ENCODE measurements around the gene UQCRC1.

Gene UQCRC1

GRCh38 chr3:48596676-48597407 is 12.6 kb downstream of the UQCRC1 start:
- Histone ChIP-seq H3K4me1 (ENCODE audit: control insufficient read depth in 1 of 2, insufficient read depth in 1 of 2, low read depth in 1 of 2, low read length in 1 of 2) (no peaks in the 10 kb centered on the region), H3K36me3 (peaks cover 54% of the 10 kb centered on the region), H3K27ac (no peak overlapping the region), H3K4me3 (ENCODE audit: low read depth in 1 of 2, low read length in 1 of 2) (no peak overlapping the region), H3K9me3 (no peaks in the 10 kb centered on the region), H3K27me3 (peaks cover 50% of the 10 kb centered on the region)
- TF ChIP-seq CTCF (IDR thresholded peaks at IDR 0.05) = no peak

- Histone ChIP-seq H3K27ac (no peak overlapping the region), H3K27me3 (peaks cover 56% of the 10 kb centered on the region), H3K4me3 (ENCODE audit: low read depth in 1 of 2, low read length in 1 of 2) (no peak overlapping the region)
Observed at GRCh38 chr3:48596157-48596556, 13.3 kb downstream of the UQCRC1 start.

GRCh38 chr3:48595526-48596121 is 13.8 kb downstream of the UQCRC1 start:
- Histone ChIP-seq H3K27me3 (peaks cover 62% of the 10 kb centered on the region), H3K4me1 (ENCODE audit: control insufficient read depth in 1 of 2, insufficient read depth in 1 of 2, low read depth in 1 of 2, low read length in 1 of 2) (no peaks in the 10 kb centered on the region), H3K27ac (no peak overlapping the region), H3K36me3 (peaks cover 41% of the 10 kb centered on the region), H3K9me3 (no peaks in the 10 kb centered on the region), H3K4me3 (ENCODE audit: low read depth in 1 of 2, low read length in 1 of 2) (no peak overlapping the region)
- no peak for TF ChIP-seq CTCF (IDR thresholded peaks at IDR 0.05)

More at GRCh38 chr3:48596157-48596556, 13.3 kb downstream of the UQCRC1 start:
- TF ChIP-seq CTCF (IDR thresholded peaks at IDR 0.05) = no peak
- Histone ChIP-seq H3K9me3 (no peaks in the 10 kb centered on the region), H3K36me3 (peaks cover 47% of the 10 kb centered on the region), H3K4me1 (ENCODE audit: control insufficient read depth in 1 of 2, insufficient read depth in 1 of 2, low read depth in 1 of 2, low read length in 1 of 2) (no peaks in the 10 kb centered on the region)

- Histone ChIP-seq H3K4me1 (ENCODE audit: control insufficient read depth in 1 of 2, insufficient read depth in 1 of 2, low read depth in 1 of 2, low read length in 1 of 2) (no peaks in the 10 kb centered on the region), H3K9me3 (no peaks in the 10 kb centered on the region), H3K4me3 (ENCODE audit: low read depth in 1 of 2, low read length in 1 of 2) (no peak within 1 kb of the TSS), H3K36me3 (peaks cover 36% of the 10 kb centered on the region), H3K27me3 (peaks cover 67% of the 10 kb centered on the region), H3K27ac (no peak within 1 kb of the TSS)
- no peak for TF ChIP-seq CTCF (IDR thresholded peaks at IDR 0.05)
Observed at GRCh38 chr3:48595075-48595525, 14.3 kb downstream of the UQCRC1 start, which contains the start of gene COL7A1. COL7A1 (minus strand) TSS chr3:48595329; CDS start chr3:48595159, 170 bp downstream.

GRCh38 chr3:48594417-48595049 is 14.9 kb downstream of the UQCRC1 start:
- no peak for TF ChIP-seq CTCF (IDR thresholded peaks at IDR 0.05)
- Histone ChIP-seq H3K4me1 (ENCODE audit: control insufficient read depth in 1 of 2, insufficient read depth in 1 of 2, low read depth in 1 of 2, low read length in 1 of 2) (no peaks in the 10 kb centered on the region), H3K27me3 (peaks cover 73% of the 10 kb centered on the region), H3K36me3 (peaks cover 31% of the 10 kb centered on the region), H3K27ac (no peak overlapping the region), H3K4me3 (ENCODE audit: low read depth in 1 of 2, low read length in 1 of 2) (no peak overlapping the region), H3K9me3 (no peaks in the 10 kb centered on the region)
